SK-N-DZ (cell line): ENCODE results near the gene ARPC5L. TPM values are rescaled to one million over a fixed set of nuclear protein-coding genes. Genes with fewer than 3 reads are reported as not detected.
"Not testable (repeated sequence)": the region's sequence is repeated elsewhere in the genome, so short reads cannot be mapped to it uniquely, and the experiment has no call there.

Experiments used
- DNase-seq: peaks from one replicate; pipeline ENCODE4 v3.0.0-alpha.2; 2015; ENCODE audit warnings: low spot score
- polyA plus RNA-seq, 2 experiments: library from polyadenylated mRNA; depleted of rRNA; stranded (reverse); fragments of >200 nt; gene quantifications; 2 replicates each; pipeline ENCODE4 v1.2.3, GENCODE V29; 2014

The ARPC5L gene
- 57.3 and 58.4 TPM in 2 replicates for polyA plus RNA-seq (2014; cell fraction: cytosol; rRNA removed)
- 34.6 and 40.1 TPM in 2 replicates for polyA plus RNA-seq (2014; cell fraction: nucleus; rRNA removed)

GRCh38 chr9:124861342-124862229 is at the start of gene ARPC5L, which contains the start of gene RPL35:
TSS of gene ARPC5L (plus strand) at chr9:124862130. CDS start at chr9:124869291, 7,161 bp downstream.
TSS of gene RPL35 (minus strand) at chr9:124861957. CDS start at chr9:124861912, 45 bp downstream.
- peak; percentile 91 for DNase-seq

DNA sequence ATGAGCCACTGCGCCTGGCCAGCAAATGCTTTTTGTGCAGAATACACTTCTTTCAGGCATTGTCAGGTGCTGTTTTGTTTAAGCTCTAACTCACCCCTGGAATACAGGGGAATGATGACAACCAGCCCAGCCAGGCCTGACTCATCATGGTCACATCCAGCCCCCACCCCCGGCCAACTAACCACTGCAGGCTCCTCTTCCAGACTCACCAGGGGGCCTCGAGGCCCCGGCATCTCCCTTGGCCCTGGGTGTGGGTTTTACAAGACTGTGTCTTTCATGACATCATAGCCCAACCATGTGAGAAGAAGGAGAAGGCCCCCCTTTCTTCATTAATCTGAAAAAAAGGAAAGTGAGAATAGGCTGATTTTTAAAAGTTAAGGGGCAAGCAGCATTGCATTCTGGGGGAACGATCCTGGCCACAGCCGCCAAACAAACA is 49.5 kb upstream of the ARPC5L start:
- no peak for DNase-seq

- DNase-seq = no peak
These were observed 48.9 kb upstream of the ARPC5L start for GRCh38 chr9:124813041-124813440.

- DNase-seq = no peak
These were observed 48.3 kb upstream of the ARPC5L start for GRCh38 chr9:124813501-124814163.

DNA sequence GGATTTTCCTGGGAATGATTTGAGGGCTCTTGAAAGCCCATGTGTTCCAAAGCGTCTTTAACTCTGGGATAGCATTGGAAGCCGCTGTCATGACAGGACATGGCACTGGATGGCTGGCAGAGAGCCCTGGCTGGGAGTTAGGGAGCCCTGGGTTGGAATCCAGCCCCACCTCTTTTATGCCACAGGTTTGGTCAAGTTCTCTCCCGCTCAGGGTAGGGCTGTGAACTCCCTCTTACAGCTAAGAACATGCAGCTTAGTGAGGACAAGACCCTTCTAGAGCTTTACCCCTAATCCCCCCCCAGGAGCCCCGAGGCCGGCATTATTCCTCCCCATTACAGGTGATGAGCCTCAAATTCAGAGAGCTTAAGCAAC is 47.8 kb upstream of the ARPC5L start:
- DNase-seq = no peak

- DNase-seq = no peak
These were observed 46.3 kb upstream of the ARPC5L start for GRCh38 chr9:124815601-124816000.

DNA sequence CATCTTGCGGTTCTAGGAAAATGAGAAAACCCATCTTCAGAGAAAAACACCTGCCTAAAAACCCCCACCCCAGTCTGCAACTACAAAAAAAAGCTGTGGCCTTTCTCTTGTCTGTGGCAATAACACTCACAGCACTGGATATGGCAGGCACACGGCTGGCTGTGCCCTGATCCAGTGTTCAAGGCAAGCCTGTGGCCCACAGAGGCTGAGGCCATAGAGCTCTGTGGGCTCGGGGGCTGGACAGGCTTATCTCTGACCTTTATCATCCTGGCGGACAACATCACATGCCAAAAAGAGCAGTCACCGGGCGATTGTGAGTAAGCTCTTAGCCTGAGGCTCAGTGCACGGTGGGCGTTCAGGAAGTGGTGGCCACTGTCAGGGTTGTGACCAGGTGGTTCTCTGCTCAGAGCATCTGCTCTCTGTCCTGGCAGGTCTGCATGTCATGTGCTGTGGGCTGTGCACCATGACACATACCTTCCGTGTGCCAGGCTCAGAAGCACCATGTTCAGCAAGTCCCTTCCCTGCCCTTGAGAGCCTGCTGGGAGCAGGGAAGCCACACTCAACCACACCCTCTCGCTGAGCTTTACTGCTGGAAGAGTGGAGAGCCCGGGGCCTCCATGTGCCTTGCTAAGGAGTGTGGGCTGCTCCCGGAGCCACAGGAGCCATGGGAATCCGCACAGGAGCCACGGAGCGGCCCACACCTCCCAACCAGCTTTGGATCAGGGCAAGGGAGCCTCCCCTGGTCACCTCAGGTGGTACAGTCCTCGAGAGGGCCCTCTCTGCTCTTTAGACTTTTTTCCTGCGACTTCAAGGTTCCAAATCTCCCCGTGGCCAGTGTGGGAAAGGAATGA is 43.3 kb upstream of the ARPC5L start:
- DNase-seq = peak; percentile 31

DNA sequence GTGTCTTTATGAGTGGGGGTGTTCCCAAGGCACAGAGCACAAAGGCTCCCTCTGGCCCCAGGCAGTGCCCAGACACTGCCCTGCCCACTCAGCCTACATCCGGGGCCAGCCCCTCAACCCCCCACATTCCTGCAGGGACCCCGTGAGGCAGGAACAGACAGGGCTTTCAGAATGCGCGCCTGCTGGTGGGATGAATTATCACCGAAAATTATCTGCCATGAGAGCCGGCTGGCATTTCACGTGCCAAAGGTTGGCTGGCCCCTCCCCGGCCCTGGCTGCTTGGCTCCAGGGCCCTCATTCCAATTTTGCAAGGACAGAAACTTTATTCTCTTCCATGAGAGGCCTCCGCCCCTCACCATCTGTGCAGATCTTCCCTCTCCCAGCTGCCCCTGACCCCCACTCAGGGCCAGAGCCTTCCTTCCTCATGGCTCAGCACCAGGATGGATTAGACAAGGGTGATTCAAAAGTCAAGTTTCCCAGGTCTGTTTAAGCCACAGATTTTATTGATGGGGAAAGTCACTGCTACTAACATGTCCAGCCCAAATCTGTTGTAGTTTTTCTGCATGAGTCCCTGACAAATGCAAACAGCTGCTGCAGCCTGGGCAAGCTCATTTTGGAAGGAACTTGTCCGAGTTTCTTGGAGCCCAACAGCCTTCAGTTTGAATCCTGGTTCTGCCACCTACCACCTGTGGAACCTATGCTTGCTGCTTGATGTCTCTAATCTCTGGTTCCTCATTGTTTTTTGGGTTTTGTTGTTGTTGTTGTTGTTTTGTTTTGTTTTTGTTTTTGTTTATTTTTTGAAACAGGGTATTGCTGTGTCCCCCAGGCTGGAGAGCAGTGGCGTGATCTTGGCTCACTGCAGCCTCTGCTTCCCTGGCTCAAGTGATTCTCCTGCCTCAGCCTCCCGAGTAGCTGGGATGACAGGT is 41.0 kb upstream of the ARPC5L start:
- no peak for DNase-seq

DNA sequence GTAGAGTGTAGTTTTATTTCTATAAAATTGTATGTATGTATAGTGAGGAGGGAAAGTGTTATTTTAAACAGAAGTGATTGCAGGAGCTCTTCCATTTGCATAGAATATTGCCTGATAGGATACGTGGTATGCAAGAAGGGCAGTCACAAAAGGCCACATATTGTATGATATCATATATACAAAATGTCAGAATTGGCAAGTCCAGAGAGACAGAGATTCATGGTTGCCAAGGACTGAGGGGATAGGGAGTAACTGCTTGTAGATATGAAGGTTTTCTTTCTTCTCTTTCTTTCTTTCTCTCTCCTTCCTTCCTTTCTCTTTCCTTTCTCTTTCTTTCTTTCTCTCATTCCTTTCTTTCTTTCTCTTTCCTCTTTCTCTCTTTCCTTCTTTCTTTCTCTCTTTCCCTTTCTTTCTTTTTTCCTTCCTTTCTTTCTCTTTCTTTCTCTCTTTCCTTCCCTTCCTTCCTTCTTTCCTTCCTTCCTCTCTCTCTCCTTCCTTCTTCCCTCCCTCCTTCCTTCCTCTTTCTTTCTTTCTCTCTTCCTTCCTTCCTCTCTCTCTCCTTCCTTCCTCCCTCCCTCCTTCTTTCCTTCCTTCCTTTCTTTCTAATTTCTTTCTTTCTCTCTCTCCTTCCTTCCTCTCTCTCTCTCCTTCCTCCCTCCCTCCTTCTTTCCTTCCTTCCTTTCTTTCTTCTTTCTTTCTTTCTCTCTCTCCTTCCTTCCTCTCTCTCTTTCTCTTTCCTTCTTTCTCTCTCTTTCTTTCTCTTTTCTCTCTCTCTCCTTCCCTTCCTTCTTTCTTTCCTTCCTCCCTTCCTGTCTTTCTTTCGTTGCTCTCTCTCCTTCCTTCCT is 33.2 kb upstream of the ARPC5L start:
- DNase-seq = no peak

GRCh38 chr9:124829334-124829669 is 32.6 kb upstream of the ARPC5L start:
- DNase-seq = no peak

DNA sequence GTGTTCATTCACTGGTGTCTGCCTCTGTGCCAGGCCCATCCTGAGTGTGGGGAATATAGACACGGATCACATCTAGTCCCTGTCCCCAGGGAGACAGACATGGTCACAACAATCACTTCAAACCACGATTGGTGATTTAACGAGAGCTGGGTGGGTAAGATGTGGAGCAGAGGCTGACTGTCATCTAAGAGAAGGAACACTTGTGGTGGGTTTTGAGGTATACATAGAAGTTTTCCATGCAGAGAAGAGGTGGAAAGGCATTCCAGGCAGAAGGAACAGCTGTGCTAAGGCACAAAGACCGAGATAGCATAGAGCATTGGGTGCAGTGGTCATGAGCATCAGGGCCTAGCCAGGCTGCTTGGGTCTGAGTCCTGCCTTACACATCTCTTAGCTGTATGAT is 31.3 kb upstream of the ARPC5L start:
- no peak for DNase-seq

- DNase-seq = no peak
These were observed 30.1 kb upstream of the ARPC5L start for GRCh38 chr9:124831642-124832364.

DNA sequence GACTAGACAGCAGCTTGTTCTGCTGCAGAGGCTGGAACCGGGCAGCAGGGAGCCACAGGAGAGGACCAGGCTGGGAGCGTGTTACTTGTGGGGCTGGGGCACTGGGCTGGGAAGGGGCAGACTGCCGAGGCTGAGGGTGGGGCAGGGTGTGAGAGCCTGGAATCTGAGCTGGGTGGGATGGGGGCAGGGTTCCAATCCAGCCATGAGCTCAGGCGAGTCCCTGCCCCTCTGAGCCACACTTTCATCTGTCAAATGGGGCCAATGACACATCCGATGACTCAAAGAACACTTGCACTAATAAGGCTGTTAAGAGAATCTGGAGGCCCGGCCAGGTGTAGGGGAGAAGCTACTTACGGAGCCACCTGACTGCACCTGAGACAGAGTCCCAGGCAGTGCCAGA is 27.3 kb upstream of the ARPC5L start:
- no peak for DNase-seq

DNA sequence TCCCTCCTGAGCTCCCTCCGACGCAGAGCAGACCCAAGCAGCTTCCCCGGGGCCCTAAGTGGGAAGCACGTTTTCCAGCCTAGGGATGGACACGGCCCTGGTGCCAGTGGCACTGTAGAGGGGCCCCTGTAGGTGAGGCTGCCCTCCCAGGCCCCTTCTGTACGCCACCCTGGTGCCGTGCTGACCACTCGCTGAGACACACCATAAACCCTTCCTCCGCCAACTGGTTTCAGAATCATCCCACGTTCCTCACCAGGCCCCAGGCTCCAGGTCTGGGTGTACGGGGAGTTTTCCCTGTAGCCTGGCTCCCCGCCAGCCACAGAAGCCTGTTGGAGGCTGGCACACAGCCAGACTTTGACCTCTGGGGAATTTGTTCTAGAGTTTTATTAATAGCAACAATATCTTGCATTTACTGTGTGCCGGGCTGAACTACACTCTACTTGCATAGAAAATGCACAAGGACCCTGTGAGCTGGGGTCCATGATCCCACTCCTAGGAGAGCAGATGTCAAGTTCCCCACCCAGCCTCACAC is 26.8 kb upstream of the ARPC5L start:
- DNase-seq = no peak

- DNase-seq = not testable (repeated sequence)
These were observed 23.8 kb upstream of the ARPC5L start for GRCh38 chr9:124838132-124838531.

DNA sequence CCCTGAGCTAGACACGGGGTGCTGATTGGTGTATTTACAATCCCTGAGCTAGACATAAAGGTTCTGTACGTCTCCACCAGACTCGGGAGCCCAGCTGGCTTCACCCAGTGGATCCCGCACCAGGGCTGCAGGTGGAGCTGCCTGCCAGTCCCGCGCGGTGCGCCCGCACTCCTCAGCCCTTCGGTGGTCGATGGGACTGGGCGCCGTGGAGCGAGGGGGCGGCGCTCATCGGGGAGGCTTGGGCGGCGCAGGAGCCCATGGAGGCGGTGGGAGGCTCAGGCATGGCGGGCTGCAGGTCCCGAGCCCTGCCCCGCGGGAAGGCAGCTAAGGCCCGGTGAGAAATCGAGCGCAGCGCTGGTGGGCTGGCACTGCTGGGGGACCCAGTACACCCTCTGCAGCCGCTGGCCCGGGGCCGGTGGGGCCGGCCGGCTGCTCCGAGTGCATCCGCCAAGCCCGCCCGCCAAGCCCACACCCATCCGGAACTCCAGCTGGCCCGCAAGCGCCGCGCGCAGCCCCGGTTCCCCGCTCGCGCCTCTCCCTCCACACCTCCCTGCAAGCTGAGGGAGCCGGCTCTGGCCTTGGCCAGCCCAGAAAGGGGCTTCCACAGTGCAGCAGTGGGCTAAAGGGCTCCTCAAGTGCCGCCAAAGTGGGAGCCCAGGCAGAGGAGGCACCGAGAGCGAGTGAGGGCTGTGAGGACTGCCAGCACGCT is 23.2 kb upstream of the ARPC5L start:
- not testable (repeated sequence) for DNase-seq

- DNase-seq = peak; percentile 50
These were observed 22.2 kb upstream of the ARPC5L start for GRCh38 chr9:124839612-124840299.
